ENCODE measurements around the gene KRT6B.

DNA sequence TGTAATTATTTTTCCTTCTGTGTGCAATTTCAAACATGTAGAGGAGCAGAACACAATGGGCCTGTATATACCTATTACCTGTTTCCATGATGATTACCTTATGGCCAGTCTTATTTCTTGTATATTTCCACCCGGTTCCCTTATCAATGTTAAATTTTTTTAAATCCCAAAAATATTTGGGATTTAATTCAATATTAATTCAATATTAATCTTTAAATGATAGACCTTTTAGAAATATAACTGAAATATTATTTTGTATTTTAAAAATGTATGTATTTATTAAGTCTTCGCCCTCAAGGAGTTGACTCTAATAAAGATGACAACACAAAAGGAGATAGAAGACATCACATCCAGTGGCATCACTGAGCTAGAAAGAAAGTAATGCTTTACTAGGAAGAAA is 22.3 kb upstream of the KRT6B start:
- TF ChIP-seq CTCF (optimal IDR thresholded peaks at IDR 0.05 in 1 of 3, IDR thresholded peaks at IDR 0.05 in 1 of 3, conservative IDR thresholded peaks at IDR 0.05 in 1 of 3; ENCODE audit: extremely low read depth in 1 of 3, insufficient read depth in 2 of 3, low read length in 3 of 3) (no peak), EZH2 (IDR thresholded peaks at IDR 0.05; ENCODE audit: low read length) (no peak)

Data from keratinocyte (primary cell).